ENCODE data around the gene ZFAND3. TPM values are rescaled to one million over a fixed set of nuclear protein-coding genes. Genes with fewer than 3 reads are reported as not detected.

The ZFAND3 gene
- total and polyA plus RNA-seq, 12 donors: 21.4 to 163 (median 46.3) TPM

GRCh38 chr6:37856285-37856684 is 36.8 kb downstream of the ZFAND3 start:
- no peak overlapping the region for H3K4me3 ChIP-seq
- no peaks in the 10 kb centered on the region for H3K36me3 ChIP-seq (replicated peaks in 1 of 2)
- H3K27ac ChIP-seq: no peak overlapping the region
- WGBS, 4 donors: 92 to 96% (median 93%) methylated on average over 2 of the region's 2 CpGs
- TF ChIP-seq CTCF (IDR thresholded peaks at IDR 0.05) (no peak), POLR2A (IDR thresholded peaks at IDR 0.05) (no peak)
- no peaks in the 10 kb centered on the region for H3K27me3 ChIP-seq
- H3K9me3 ChIP-seq (replicated peaks in 1 of 3): no peaks in the 10 kb centered on the region
- intact Hi-C loops (cut with DNase I): no loop called here
- no peak for DNase-seq
- peaks cover 0 to 14% of the 10 kb centered on the region in 2 donors for H3K4me1 ChIP-seq (replicated peaks in 1 of 2)

GRCh38 chr6:37858363-37858762 is 38.8 kb downstream of the ZFAND3 start:
- no peak for DNase-seq
- H3K9me3 ChIP-seq (replicated peaks in 1 of 3): no peaks in the 10 kb centered on the region
- no peak for TF ChIP-seq POLR2A (IDR thresholded peaks at IDR 0.05)
- TF ChIP-seq CTCF (IDR thresholded peaks at IDR 0.05): no peak
- H3K4me1 ChIP-seq (replicated peaks in 1 of 2): peaks cover 12 to 20% of the 10 kb centered on the region in 2 donors
- H3K27ac ChIP-seq: no peak overlapping the region
- no peak overlapping the region for H3K4me3 ChIP-seq
- WGBS, 4 donors: 91 to 96% (median 92%) methylated on average over 3 of the region's 3 CpGs
- H3K27me3 ChIP-seq: no peaks in the 10 kb centered on the region
- H3K36me3 ChIP-seq (replicated peaks in 1 of 2): no peaks in the 10 kb centered on the region
- intact Hi-C loops (cut with DNase I): no loop called here

- no peak overlapping the region for H3K27ac ChIP-seq
- WGBS, 4 donors: 64 to 82% (median 66%) methylated on average over 1 of the region's 1 CpG
- H3K36me3 ChIP-seq (replicated peaks in 1 of 2): no peaks in the 10 kb centered on the region
- no peaks in the 10 kb centered on the region for H3K9me3 ChIP-seq (replicated peaks in 1 of 3)
- H3K4me1 ChIP-seq (replicated peaks in 1 of 2): peaks cover 12 to 30% of the 10 kb centered on the region in 2 donors
- DNase-seq: peak in 3 of 7 donors; percentile 26 to 65 (median 51)
- no peaks in the 10 kb centered on the region for H3K27me3 ChIP-seq
- intact Hi-C loops (cut with DNase I): no loop called here
- H3K4me3 ChIP-seq: no peak overlapping the region
- TF ChIP-seq CTCF (IDR thresholded peaks at IDR 0.05) (peak; percentile 40 to 61 (median 52)), POLR2A (IDR thresholded peaks at IDR 0.05) (no peak)
Measured at GRCh38 chr6:37860226-37860839, 40.8 kb downstream of the ZFAND3 start.

- Histone ChIP-seq H3K9me3 (replicated peaks in 1 of 3) (no peaks in the 10 kb centered on the region), H3K4me3 (no peak overlapping the region), H3K36me3 (replicated peaks in 1 of 2) (no peaks in the 10 kb centered on the region), H3K27ac (no peak overlapping the region), H3K27me3 (no peaks in the 10 kb centered on the region), H3K4me1 (replicated peaks in 1 of 2) (peaks cover 12 to 37% of the 10 kb centered on the region in 2 donors)
- no peak for DNase-seq
- TF ChIP-seq CTCF (IDR thresholded peaks at IDR 0.05) (no peak), POLR2A (IDR thresholded peaks at IDR 0.05) (no peak)
- intact Hi-C loops (cut with DNase I): no loop called here
- WGBS, 4 donors: 65 to 78% (median 68%) methylated on average over 2 of the region's 2 CpGs
Measured at GRCh38 chr6:37861452-37861851, 41.9 kb downstream of the ZFAND3 start.

Measured in adrenal gland (tissue), 12 donors.